Glomerular endothelial cell (primary cell): Measurements from ENCODE around the gene STON2. TPM values are rescaled to one million over a fixed set of nuclear protein-coding genes. Genes with fewer than 3 reads are reported as not detected.
"Not testable (repeated sequence)": the region's sequence is repeated elsewhere in the genome, so short reads cannot be mapped to it uniquely, and the experiment has no call there.

Source experiments
- DNase-seq: peaks from one replicate; pipeline ENCODE4 v3.0.0-alpha.2; 2011; ENCODE audit warnings: low read depth, low spot score; ENCODE audit errors: extremely low read depth
- total RNA-seq: library from RNA; depleted of rRNA; stranded (reverse); fragments of >200 nt; gene quantifications from 2 replicates; pipeline ENCODE4 v1.2.3, GENCODE V29; 2015

STON2 gene
- total RNA-seq, 1 donor from 2014 or later: 6.4 TPM

DNA sequence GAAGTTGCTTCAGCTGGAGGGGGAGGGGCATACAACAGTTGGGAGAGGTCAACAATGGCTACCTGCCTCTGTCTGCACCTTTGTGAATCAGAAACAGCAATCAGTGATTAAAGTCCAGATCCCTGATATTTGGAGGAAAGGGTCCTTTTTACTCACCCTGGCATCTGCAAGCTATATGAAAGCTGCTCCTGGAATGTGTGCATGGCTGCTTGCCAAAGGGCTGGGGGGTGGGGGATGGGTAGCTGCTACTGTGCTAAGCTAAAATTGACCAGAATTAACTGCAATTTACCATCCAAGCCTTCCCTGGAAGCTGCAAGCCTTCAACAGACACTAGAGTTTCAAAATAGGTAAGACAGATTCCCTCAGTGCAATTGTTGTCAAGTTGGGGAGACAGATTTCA lies 165.8 kb downstream of the STON2 start:
- no peak for DNase-seq

DNA sequence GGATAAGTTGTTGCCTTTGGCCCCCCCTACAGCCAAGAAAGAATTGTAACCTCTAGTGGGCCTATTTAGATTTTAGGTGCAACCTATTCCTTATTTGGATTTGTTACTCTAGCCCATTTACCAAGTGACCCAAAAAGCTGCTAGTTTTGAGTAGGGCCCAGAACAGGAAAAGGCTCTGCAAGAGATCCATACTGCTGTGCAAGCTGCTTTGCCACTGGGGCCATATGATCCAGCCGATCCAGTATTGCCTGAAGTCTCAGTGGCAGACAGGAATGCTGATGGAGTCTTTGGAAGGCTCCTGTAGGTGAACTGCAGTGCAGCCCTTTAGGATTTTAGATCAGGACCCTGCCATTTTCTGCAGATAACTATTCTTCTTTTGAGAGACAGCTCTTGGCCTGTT lies 166.5 kb downstream of the STON2 start:
- no peak for DNase-seq

DNA sequence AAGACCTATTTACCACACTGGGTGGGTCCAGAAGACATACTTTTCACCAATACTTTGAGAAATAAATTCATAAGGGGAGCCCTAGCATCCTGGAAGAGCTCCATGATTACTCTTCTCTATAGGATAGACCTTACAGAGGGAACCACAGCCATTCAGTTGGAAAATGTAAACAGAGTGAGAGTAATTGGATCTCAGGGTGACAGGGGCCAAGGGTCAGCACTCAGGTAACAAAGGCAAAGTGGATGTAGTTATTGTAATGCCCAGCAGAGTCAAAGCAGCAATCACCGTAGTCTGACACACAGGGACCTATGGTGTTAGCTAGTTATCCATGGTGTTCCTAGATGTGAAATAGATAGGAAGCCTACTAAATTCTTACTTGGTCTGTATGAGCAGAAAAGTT lies 168.6 kb downstream of the STON2 start:
- DNase-seq: no peak

DNA sequence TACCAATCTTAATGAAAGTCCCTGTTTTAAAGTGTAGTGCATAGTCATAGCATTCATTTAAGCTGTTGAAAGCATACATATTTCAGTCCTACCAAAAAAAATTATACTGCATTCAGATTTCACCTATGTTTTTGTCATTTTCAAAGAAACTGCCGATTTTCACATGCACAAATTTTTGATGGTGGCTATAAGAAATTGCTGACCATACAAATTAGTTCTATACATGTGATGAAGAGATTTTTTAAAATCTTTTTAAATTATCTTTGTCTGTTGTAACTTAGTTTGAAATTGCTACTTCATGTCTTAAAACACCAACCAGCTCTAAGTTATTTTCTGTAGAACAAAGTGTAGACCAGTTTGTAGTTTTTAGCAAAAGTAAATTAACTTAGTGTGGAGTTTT lies 175.9 kb downstream of the STON2 start:
- DNase-seq: no peak

DNA sequence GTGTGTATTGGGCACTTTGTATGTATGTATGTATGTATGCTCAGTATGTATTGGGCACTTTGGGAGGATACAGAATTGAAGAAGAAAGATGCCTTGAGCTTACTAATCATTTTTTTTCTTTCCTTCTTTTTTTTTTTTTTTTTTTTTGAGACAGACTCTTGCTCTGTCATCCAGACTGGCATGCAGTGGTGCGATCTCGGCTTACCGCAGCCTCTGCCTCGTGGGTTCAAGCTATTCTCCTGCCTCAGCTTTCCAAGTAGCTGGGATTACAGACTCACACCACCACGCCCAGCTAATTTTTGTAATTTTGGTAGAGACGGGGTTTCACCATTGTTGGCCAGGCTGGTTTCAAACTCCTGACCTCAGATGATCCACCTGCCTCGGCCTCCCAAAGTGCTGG lies 176.3 kb downstream of the STON2 start:
- not testable (repeated sequence) for DNase-seq

DNA sequence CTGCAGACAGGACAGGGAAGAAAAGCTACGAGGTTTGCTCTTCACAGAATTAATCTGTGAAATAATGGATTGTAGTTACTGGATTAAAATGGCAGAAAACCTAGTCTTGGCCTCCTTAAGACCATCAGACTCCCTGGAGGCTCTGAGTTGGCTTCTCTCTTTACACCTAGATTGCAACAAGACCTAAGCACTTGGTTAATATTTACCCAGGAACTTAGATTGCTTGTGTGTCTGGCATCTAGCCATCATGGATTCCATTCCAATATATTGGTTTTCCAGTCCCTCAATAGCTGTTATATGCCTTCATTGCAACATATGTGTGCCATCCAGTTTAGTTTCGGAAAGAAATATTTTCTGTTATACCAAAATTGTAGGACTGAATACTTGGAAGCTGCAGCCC lies 177.4 kb downstream of the STON2 start:
- DNase-seq: no peak

DNA sequence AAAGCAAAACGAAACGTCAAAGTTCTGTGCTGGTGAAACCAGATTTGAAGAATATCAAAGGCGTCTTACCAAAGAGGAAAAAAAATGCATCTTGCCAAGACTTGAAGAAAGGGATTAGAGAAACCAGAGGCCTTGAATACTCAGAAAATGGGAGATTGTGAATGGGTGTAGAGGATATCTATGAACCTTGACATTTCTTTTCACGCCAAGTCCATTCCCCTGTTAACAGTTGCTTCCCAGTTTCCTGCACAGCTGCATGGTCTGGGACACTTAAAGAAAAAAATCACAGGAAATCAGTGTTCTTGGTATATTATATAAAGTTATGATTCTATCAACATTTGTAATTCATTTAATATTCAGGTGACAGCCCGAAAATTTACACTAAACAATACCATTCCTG lies 178.0 kb downstream of the STON2 start:
- DNase-seq: no peak

DNA sequence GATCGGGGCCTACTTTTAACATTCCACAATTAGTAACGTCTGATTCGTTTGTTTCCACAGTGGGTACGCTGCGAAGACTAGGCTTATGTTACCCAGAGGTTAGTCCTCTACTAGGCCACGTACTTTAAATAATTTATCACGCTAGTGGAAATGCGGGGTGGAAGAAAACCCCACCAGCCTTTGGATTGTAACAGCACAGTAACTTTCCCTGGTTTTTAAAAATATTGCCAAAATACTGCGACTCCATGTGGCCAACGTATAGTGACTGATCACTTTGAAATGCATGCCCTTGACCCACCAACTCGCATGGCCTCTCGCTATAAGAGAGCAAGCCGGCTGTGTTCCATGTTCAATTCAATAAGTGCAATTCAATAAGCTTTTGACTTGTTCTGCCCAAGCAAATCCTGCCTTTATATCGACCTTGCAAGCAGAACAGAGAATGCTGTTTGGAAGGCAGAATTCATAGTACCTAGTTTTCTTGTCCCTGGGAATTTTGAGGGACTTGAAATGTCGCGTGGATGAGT lies 178.5 kb downstream of the STON2 start:
- no peak for DNase-seq

DNA sequence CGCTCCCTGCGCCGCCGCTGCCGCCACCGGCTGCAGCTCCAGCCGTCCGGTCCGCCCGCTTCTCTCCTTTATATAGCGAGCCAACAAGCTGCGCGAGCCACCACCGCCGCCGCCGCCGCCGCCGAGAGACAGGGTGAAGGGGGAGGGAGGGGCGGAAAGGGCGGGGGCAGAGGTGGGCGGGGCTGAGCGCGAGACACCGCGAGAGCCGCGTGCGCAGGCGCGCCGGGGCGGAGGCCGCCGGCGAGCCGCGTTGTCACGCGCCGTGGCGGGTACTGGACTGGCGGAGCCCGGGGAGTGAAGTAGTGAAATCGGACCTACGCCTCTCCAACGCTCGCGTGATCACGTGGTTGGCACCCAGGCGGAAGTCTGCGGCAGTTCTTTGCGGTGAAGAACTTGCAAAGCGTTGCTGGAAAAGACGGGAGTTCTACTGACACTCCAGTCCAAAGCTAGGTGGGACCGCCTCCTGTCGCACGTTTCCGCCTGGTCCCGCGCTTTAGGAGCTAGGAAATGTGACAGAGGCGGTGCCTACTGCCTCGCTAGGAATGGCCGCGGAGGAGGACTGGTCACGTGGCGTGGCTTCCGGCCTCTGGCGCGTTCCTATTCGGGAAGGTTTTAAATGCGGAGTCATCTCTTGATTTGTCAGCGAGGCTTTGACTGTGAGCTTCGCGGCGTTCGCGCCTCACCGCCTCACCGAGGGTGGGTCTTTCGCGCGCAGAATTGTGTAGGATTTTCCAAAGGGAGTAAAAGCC lies 179.1 kb downstream of the STON2 start, which contains the start of gene GTF2A1:
TSS of gene GTF2A1 (minus strand) at position 130 of the 749 bp plus-strand sequence. CDS start 441 bp downstream, outside the sequence.
- no peak for DNase-seq

DNA sequence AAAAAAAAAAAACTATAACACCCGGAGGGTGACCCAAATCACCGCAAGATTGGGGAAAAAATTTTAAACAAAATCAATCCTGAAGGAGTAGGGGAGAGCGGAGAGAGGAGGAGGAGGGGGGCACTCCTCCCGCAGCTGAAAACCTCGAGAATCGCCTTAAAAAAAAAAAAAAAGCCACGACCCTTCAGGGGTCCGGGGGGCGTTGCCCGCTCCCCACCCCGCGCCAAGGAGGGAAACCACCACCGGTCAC lies 179.6 kb downstream of the STON2 start:
- no peak for DNase-seq

DNA sequence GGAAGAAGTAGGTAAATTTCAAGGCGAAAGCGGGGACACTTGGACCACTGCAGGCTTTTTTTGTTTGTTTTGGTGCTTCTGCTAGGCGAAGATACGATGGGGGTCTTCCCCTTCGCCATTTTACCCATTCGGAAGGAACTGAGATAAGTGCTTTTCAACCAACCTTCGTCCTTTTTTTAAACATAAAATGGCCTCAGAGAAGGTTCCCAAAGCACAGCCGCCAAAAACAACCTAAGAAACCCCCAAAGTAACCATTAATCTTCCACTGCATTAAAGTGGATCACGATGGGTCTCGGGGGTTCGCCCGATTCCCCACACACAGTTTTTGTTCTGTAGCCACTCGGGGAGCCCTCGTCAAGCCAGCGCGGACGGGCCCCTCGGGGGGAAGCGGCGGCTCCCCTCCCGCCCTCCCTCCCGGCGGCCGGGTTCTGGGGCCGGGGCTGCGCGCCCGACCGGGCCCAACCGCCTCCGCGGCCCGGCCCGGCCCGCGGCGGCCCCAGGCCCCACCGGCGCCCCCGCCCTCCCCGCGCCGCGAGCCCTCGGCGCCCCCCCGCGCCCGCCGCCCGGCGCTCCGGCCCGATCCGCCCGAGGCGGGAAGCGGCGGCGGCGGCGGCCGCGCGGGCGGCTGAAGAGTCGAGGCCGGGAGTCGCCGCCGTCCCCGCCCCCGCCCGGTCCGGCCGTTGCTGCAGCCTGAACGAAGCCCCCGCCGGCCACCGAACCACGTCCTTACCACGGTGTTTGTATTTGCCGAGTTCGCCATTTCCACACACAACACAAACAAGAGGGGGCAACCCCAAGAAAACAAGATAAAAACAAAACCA lies 180.2 kb downstream of the STON2 start:
- DNase-seq: no peak

DNA sequence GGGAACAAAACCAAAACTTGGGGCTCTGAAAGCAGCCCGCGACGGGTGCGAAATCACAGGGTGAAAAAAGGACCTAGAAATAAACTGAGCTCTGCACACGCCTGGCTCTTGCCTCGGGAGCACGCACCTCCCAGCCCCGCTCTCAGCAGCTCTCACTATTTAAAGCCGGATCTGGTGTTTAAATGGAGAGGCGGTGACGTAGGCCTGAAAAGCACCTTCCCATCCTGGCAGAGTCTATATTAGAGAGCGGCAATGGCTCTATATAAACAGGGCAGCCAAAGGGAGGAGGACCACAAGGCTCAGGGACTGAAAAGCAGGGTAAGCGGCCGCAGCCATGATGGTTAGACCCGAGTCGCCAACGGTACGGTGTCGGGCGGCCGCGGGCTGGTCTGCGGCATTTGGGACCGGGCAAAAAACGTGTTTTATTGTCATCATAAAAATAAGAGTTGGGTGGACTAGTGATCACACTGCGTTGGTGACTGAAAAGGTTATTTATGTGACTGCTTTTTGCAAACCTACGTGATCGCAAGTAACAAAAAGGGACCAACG lies 180.8 kb downstream of the STON2 start:
- DNase-seq: peak; percentile 92

DNA sequence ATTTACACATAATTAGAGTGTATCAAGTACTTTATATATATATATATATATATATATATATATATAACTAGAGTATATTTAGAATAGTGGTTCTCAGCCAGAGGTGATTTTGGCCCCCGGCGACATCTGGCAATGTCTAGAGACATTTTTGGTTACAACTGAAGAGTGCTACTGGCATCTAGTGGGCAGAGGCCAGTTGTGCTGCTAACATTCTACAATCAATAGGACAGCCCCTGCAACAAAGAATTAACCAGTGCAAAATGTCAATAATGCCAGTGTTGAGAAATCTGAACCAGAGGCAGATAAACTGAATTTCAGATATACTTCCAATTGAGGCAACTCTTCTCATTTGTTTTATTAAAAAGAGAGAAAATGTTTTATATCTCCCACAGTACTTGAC lies 188.3 kb downstream of the STON2 start:
- no peak for DNase-seq

Other genes with a start within 250 kb of the STON2 start
- gene GTF2A1, start 179.4 kb downstream of the STON2 start, total RNA-seq: 15.4 and 19.6 TPM in 2 replicates
- 51.2 and 65.8 TPM in 2 replicates for gene SEL1L, start 133.5 kb upstream of the STON2 start, total RNA-seq